ENCODE results near the gene GADD45A.

Gene GADD45A

DNA sequence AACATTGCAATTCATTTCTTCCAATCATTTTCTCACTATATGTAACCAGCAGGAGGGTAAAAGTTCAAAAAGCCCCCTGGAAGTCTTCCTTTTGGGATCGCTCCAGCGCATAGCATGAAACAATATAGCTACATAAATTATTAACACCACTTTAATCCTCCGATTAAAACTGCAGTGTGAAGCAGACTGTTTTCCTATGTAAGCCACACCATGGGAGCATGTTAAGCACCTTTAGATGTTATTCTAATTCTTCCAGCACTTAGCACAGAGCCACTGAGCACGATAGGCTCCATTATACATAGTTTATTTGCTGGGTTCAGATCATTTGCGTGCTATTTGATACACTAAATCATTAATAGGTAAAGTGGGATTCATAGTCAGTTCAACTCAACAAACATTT lies 18.4 kb upstream of the GADD45A start:
- DNase-seq (ENCODE audit: extremely low read depth in 1 of 2, low read depth in 1 of 2), result no peak

- no peak for DNase-seq (ENCODE audit: extremely low read depth in 1 of 2, low read depth in 1 of 2)
Observed at GRCh38 chr1:67668660-67669059, 16.3 kb upstream of the GADD45A start.

DNA sequence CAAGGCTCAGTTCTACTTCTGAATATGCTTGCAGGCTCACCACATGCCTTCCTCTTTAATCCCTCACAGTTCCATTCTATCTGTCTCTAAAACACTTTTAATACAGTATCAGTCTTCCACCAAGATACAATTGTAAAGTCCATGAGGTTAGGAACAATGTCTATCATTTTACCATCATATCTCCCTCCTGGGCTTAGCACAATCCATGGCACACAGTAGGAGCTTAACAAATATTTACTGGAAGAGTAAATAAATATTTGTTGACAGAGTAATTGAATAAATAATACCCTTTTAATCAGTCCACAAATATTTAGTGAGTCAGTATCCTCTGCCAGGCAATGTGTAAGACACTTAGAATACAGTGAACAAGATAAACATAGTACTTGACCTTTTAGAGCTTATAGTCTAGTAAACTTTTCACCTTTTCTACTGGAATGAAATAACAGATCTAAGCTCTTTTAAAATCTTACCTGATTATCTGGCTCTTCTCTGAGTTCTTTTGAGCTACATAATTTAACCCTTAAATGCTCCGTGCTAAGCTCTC lies 12.7 kb upstream of the GADD45A start:
- DNase-seq (ENCODE audit: extremely low read depth in 1 of 2, low read depth in 1 of 2), result no peak

DNA sequence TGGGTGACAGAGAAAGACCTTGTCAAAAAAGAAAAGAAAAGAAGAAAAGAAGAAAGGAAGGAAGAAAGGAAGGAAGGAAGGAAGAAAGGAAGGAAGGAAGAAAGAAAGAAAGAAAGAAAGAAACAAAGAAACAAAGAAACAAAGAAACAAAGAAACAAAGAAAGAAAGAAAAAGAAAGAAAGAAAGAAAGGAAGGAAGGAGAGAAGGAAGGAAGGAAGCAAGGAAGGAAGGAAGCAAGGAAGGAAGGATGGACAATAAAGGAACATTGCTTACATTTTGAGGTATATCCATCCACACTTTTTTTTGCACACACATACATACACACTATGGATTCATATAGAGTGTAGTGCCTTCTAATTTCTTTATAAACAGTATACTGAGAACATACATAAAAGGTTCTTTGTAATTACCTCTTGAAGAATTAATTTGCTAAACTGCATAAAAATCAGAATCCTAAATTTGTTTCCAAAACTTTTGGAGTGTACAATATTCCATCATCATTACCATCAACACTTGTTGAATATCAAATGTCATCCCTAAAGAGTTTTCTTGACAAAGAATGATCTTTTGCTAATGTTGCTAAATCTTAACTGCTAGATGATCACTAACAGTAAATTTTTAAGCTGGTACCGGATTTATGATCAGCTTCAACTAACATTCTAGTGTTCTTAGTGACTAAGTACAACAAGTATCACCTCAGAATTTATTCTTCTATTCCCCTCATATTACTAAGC lies 11.4 kb upstream of the GADD45A start:
- no peak for DNase-seq (ENCODE audit: extremely low read depth in 1 of 2, low read depth in 1 of 2)

DNA sequence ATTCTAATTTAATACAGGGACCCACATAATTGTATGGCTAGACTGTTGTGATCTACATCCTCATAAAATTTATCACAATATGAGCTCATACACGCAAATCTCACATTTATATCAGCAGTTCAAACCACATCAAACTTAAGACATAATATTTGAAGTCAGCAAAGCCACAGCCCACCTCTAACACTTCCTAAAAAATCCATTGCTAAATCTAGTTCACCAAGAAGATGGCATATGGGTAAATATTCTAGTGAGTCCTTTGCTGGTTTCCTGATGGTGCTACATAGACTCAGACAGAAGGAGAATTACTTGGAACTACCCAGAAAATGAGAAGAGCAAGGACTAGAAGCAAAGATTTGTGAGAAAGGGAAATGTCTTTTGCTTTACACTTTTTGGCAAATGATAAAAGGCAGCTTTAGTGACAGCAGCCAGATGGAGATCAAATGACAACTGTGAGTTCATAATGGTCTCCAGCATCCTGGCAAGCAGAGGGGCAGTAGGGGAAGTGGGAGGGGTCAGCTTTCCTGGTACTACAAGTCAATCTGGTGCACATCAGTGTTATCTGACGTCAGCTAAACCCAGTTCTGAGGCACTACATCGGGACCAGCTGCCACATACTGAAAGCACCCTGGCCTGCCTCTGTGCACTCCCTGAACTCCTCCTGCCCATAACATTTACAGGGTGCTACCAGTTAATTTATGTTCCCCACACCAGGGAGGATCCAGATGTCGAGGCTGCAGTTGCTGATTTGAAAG lies 10.6 kb upstream of the GADD45A start:
- DNase-seq (ENCODE audit: extremely low read depth in 1 of 2, low read depth in 1 of 2), result peak in 1 of 2 donors; percentile 33

- no peak for DNase-seq (ENCODE audit: extremely low read depth in 1 of 2, low read depth in 1 of 2)
Observed at GRCh38 chr1:67675800-67676199, 9.2 kb upstream of the GADD45A start.

DNA sequence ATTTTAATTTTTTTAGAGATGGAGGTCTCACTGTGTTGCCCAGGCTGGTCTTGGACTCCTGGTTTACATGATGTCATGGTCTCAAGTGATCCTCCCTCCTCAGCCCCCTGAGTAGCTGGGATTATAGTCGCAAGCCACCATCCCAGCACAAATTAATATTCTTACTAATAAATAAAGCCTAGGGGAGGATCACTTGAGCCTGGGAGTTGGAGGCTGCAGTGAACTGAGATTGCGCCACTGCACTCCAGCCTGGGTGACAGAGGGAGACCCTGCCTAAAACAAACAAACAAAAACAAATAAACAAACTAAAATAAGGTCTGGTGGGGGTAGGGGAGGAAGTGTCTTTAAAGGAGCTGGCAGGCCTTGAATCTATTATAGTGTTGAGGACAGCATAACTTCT lies 8.7 kb upstream of the GADD45A start:
- DNase-seq (ENCODE audit: extremely low read depth in 1 of 2, low read depth in 1 of 2), result no peak

DNA sequence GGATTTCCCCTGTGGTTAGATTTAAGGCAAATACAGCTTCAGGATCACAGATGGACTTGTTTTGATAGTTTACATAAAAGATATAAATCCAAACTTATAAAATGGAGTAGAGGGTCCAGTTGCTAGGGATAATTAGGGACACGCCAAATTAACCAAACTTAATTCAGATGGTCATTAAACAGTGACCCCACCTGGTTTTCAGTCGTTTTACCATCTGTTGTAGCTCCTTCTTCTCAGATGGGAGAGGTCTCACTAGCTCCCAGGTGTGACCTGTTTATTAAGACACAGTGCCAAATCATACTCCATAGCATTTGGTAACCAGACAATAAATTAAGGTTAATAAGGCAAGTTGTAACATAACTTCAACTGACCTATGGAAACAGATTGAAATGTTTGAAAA lies 8.1 kb upstream of the GADD45A start:
- DNase-seq (ENCODE audit: extremely low read depth in 1 of 2, low read depth in 1 of 2), result no peak

- DNase-seq (ENCODE audit: extremely low read depth in 1 of 2, low read depth in 1 of 2), result no peak
Observed at GRCh38 chr1:67677408-67677807, 7.6 kb upstream of the GADD45A start.

- DNase-seq (ENCODE audit: extremely low read depth in 1 of 2, low read depth in 1 of 2), result no peak
Observed at GRCh38 chr1:67677930-67678329, 7.1 kb upstream of the GADD45A start.

- DNase-seq (ENCODE audit: extremely low read depth in 1 of 2, low read depth in 1 of 2), result no peak
Observed at GRCh38 chr1:67679691-67680090, 5.3 kb upstream of the GADD45A start.

DNA sequence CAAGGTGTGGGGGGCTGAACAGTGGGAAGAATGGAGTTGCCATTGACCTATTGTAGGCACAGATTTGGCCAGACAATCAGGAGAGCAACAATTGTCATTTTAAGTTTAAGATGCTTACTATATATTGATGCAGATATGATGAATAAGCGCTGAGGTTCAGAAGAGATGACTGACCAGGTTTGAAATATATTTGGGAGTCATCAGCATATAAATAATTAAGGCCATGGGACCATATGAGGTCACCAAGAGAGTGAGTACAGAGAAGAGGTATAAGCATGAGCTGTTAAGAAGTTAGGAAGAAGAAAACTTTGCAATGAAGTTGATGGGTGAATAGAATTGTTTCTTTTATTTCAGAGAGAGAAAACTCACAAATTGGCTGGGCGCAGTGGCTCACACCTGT lies 4.5 kb upstream of the GADD45A start:
- no peak for DNase-seq (ENCODE audit: extremely low read depth in 1 of 2, low read depth in 1 of 2)

DNA sequence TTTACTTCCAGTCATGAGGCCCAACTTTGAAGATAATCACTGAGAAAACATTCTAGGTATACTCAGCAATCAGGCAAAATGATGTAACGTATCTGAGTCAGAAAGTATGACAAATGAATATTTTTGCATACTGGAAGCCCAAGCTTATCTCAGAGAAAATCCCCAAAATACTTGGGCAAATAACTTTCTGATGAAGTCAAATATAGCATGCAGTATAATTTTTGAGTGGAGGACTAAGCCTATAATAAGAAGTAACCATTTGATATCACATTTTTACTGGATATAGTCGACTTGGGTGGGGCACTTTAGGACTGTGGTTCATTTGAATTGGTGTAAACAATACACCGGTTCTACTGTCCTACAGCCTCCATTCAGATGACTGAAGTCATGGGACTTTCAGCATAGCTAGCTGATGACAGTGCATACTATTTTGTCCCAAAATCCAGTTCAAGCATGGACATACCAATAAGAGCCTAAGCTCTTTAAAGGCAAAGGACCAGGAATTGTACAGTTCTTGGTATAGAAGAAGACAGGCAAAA lies 2.3 kb upstream of the GADD45A start:
- no peak for DNase-seq (ENCODE audit: extremely low read depth in 1 of 2, low read depth in 1 of 2)

GRCh38 chr1:67683316-67683715 lies 1.7 kb upstream of the GADD45A start:
- no peak for DNase-seq (ENCODE audit: extremely low read depth in 1 of 2, low read depth in 1 of 2)

- no peak for DNase-seq (ENCODE audit: extremely low read depth in 1 of 2, low read depth in 1 of 2)
Observed at GRCh38 chr1:67683766-67684525, 1.1 kb upstream of the GADD45A start.

DNA sequence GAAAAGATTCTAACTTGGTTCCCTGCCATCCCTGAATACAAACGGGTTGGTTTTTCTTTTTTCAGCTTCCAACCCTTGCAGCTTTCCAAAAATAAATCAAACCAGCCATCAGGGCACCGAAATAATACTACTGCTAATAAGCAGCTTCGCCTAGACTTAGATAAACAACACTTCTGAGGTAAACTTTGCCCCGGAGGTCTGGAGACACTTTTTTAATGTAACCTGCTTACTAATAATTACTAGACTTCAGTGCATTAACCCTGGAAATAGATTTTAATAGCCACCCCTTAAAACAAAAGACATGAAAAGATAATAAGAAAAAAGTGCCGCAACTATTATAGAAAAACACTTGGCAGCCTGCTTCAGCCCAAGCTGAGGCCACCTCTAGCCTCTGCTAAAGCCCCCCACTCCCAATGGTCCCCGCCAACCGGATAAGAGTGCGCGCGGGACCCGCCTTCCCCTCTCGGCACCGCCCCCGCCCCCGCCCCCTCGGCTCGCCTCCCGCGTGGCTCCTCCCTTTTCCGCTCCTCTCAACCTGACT lies 405 bp upstream of the GADD45A start:
- DNase-seq (ENCODE audit: extremely low read depth in 1 of 2, low read depth in 1 of 2), result no peak

- peak in 1 of 2 donors; percentile 30 for DNase-seq (ENCODE audit: extremely low read depth in 1 of 2, low read depth in 1 of 2)
Observed at GRCh38 chr1:67685558-67686266, 711 bp downstream of the GADD45A start.

GRCh38 chr1:67686267-67687197 lies 1.5 kb downstream of the GADD45A start:
- peak; percentile 26 to 27 for DNase-seq (ENCODE audit: extremely low read depth in 1 of 2, low read depth in 1 of 2)

DNA sequence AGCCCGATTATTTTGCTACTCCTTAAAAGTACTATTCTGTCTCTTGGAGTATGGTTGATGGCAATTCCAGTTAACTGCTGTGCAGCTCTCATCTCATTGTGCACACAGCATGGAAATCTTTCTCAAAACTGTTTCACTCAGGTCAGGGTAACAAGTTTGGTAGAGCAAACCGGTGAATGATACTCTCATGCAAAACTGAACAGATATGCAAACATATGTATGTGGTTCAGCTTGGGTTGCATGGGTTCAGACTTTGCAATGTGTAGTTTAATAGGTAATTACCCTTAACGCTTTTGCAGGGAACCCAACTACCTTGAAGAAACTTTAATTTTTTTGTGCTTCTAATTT lies 2.2 kb downstream of the GADD45A start:
- no peak for DNase-seq (ENCODE audit: extremely low read depth in 1 of 2, low read depth in 1 of 2)

Data from activated CD8-positive, alpha-beta memory T cell treated with anti-CD3 and anti-CD28 coated beads for 1 hour (primary cell).